Esophagus muscularis mucosa (tissue), 4 donors: ENCODE data around the gene CDC42EP1.
"Not testable (repeated sequence)": the region's sequence is repeated elsewhere in the genome, so short reads cannot be mapped to it uniquely, and the experiment has no call there.

Experiments used
- EP300 ChIP-seq: sonication (generic); formaldehyde crosslinking; IDR thresholded peaks from one replicate; pipeline ENCODE4 v1.6.1; 2017; ENCODE audit warnings: antibody characterized with exemption
- POLR2A ChIP-seq: fragments of 450-650 bp; IDR thresholded peaks from one replicate; pipeline ENCODE4 v1.6.1; 2017; ENCODE audit warnings: antibody characterized with exemption, moderate library complexity, mild to moderate bottlenecking, low read depth
- POLR2AphosphoS5 ChIP-seq, 2 donors: sonication (generic); formaldehyde crosslinking; IDR thresholded peaks; one replicate each; pipeline ENCODE4 v1.6.1; 2017; ENCODE audit warnings: antibody characterized with exemption in 2 of 2
- TF ChIP-seq, protein P1 (sequence below), 3 experiments: fragments of 200-600 bp in 2 of 3; fragments of 450-650 bp in 1 of 3; sonication (generic) in 2 of 3; IDR thresholded peaks; one replicate each; pipeline ENCODE4 v1.5.1; 2017 to 2019; ENCODE audit warnings: antibody characterized with exemption in 3 of 3, mild to moderate bottlenecking in 2 of 3, moderate library complexity in 1 of 3

DNA sequence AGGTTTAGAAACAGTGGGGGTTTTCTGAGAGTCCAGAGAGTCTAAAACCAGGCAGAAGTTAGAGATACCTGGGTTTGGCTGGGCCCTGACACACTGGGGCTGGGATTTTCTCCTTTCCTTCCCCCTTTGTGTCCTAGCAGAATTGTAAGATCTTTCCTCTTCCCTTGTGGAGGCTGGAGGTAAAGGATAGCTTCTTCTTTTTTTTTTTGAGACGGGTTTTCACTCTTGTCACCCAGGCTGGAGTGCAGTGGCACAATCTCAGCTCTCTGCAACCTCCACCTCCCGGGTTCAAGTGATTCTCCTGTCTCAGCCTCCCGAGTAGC is 49.8 kb downstream of the CDC42EP1 start:
- TF ChIP-seq, protein P1, sequence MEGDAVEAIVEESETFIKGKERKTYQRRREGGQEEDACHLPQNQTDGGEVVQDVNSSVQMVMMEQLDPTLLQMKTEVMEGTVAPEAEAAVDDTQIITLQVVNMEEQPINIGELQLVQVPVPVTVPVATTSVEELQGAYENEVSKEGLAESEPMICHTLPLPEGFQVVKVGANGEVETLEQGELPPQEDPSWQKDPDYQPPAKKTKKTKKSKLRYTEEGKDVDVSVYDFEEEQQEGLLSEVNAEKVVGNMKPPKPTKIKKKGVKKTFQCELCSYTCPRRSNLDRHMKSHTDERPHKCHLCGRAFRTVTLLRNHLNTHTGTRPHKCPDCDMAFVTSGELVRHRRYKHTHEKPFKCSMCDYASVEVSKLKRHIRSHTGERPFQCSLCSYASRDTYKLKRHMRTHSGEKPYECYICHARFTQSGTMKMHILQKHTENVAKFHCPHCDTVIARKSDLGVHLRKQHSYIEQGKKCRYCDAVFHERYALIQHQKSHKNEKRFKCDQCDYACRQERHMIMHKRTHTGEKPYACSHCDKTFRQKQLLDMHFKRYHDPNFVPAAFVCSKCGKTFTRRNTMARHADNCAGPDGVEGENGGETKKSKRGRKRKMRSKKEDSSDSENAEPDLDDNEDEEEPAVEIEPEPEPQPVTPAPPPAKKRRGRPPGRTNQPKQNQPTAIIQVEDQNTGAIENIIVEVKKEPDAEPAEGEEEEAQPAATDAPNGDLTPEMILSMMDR (IDR thresholded peaks at IDR 0.05): not testable (repeated sequence)
- not testable (repeated sequence) for TF ChIP-seq POLR2AphosphoS5 (IDR thresholded peaks at IDR 0.05); POLR2A; EP300
